Tibial nerve (tissue), 3 donors: Measurements from ENCODE around the gene WDR47.

Experiments
- POLR2A ChIP-seq, 2 donors: fragments of 450-650 bp; IDR thresholded peaks; one replicate each; pipeline ENCODE4 v1.6.1; 2017; ENCODE audit warnings: antibody characterized with exemption in 2 of 2, mild to moderate bottlenecking in 2 of 2, moderate library complexity in 2 of 2
- TF ChIP-seq, protein P1 (sequence below), 5 experiments: fragments of 200-600 bp in 3 of 5; fragments of 450-650 bp in 2 of 5; sonication (generic) in 3 of 5; IDR thresholded peaks; one replicate each; pipeline ENCODE4 v1.5.1; 2016 to 2019; ENCODE audit warnings: antibody characterized with exemption in 5 of 5, mild to moderate bottlenecking in 3 of 5, moderate library complexity in 2 of 5

DNA sequence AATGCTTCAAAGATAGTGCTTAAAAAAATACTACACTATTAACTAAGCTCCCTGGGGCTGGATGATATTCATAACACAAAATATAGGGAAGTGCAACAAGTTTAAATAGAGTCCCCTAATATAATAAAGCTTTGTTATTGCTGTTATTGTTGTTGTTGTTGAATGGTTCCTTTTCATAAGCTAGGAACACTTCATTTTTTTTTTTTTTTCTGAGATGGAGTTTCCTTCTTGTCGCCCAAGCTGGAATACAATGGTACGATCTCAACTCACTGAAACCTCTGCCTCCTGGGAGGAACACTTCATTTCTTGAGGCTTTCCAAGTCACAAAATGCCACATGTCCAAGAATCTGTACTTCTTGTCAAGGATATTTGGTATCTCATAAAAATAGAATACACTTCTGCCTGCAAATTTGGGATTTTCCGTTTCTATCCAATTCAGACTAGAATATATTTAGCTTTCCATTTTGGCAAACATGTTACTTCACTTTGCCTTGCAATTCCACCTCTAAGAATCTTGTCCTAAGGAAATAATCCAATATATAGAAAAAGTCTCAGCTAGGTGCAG, 21.1 kb downstream of the WDR47 start:
- TF ChIP-seq POLR2A (IDR thresholded peaks at IDR 0.05) = no peak
- TF ChIP-seq, protein P1, sequence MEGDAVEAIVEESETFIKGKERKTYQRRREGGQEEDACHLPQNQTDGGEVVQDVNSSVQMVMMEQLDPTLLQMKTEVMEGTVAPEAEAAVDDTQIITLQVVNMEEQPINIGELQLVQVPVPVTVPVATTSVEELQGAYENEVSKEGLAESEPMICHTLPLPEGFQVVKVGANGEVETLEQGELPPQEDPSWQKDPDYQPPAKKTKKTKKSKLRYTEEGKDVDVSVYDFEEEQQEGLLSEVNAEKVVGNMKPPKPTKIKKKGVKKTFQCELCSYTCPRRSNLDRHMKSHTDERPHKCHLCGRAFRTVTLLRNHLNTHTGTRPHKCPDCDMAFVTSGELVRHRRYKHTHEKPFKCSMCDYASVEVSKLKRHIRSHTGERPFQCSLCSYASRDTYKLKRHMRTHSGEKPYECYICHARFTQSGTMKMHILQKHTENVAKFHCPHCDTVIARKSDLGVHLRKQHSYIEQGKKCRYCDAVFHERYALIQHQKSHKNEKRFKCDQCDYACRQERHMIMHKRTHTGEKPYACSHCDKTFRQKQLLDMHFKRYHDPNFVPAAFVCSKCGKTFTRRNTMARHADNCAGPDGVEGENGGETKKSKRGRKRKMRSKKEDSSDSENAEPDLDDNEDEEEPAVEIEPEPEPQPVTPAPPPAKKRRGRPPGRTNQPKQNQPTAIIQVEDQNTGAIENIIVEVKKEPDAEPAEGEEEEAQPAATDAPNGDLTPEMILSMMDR (IDR thresholded peaks at IDR 0.05) = no peak
